ENCODE results near the gene TLE4.
"Not testable (repeated sequence)": the region's sequence is repeated elsewhere in the genome, so short reads cannot be mapped to it uniquely, and the experiment has no call there.

DNA sequence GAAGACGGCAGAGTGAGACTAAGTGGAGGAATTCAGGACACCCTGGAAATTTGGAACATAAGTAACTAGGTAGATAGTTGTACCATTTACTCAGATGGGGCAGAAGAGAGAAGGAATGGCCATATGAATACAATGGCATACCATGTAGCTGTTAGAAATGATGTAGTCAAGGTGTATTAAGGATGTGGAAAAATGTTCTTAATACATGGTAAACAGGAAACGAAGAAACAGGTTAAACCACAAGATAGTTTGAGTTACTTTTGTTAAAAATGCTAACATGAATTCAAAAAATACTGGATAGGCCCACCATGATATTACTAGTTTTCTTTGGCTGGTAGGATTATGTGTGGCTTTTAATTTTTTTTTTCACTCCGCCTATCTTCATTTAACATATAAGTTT, 68.3 kb downstream of the TLE4 start:
- TF ChIP-seq EZH2phosphoT487 (IDR thresholded peaks at IDR 0.05; ENCODE audit: borderline replicate concordance, low read length), result not testable (repeated sequence)
- TF ChIP-seq, protein P1, sequence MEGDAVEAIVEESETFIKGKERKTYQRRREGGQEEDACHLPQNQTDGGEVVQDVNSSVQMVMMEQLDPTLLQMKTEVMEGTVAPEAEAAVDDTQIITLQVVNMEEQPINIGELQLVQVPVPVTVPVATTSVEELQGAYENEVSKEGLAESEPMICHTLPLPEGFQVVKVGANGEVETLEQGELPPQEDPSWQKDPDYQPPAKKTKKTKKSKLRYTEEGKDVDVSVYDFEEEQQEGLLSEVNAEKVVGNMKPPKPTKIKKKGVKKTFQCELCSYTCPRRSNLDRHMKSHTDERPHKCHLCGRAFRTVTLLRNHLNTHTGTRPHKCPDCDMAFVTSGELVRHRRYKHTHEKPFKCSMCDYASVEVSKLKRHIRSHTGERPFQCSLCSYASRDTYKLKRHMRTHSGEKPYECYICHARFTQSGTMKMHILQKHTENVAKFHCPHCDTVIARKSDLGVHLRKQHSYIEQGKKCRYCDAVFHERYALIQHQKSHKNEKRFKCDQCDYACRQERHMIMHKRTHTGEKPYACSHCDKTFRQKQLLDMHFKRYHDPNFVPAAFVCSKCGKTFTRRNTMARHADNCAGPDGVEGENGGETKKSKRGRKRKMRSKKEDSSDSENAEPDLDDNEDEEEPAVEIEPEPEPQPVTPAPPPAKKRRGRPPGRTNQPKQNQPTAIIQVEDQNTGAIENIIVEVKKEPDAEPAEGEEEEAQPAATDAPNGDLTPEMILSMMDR (IDR thresholded peaks at IDR 0.05; ENCODE audit: low read depth, low read length, poor library complexity, severe bottlenecking), result not testable (repeated sequence)

Measured in DOHH2 (cell line).